HG02623 (cell line): Measurements from ENCODE around the gene NAALADL2.

Experiments
- ATAC-seq: cut with Tn5 transposase; IDR thresholded peaks from one replicate; pipeline ENCODE4 v1.9.1; 2021; ENCODE audit warnings: moderate library complexity; ENCODE audit not compliant: unreplicated experiment

The NAALADL2 gene

GRCh38 chr3:175619369-175619768, 760.2 kb downstream of the NAALADL2 start:
- no peak for ATAC-seq

GRCh38 chr3:175620093-175620492, 761.0 kb downstream of the NAALADL2 start:
- no peak for ATAC-seq

GRCh38 chr3:175620532-175620931, 761.4 kb downstream of the NAALADL2 start:
- ATAC-seq, result no peak

- ATAC-seq, result no peak
These were observed 781.8 kb downstream of the NAALADL2 start for GRCh38 chr3:175640958-175641357.

- ATAC-seq, result no peak
These were observed 787.7 kb downstream of the NAALADL2 start for GRCh38 chr3:175646865-175647264.

DNA sequence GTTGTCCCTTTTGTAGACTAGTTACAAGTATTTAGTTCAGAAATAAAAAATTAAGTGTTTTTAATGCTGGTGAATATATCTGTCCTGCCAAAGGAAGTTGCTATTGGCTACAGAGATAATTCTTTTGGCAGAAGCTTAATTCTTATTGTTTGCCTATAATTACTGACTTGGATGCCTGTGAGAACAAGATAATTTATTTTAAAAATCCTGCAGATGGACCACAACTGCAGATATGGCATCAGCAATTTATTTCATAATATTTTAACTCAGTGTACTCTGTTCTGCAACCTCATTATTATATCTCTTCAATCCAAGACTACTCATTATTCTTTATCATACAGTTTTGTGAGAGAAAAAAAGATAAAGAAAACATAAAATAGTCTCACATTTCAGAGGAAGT, 789.8 kb downstream of the NAALADL2 start:
- ATAC-seq, result no peak

GRCh38 chr3:175651716-175652115, 792.6 kb downstream of the NAALADL2 start:
- ATAC-seq, result no peak

DNA sequence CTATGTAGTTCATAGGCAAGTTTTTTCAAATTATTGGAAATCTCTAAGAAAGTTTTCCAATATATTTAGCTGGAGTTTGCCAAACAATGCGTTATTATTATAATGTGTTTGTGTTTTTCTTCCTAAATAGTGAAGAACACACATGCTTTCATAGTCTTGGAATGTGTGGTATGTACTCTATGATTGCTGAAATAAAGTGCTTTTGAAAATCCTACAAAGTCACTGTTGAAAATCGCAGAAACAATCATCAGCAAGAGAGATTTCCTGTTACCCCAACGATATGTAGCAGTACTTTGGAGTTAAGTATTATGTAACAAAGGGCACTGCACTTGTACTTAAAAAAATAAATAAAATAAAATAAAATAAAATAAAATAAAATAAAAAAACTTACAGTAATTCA, 796.2 kb downstream of the NAALADL2 start:
- no peak for ATAC-seq

- no peak for ATAC-seq
These were observed 797.3 kb downstream of the NAALADL2 start for GRCh38 chr3:175656461-175656860.

DNA sequence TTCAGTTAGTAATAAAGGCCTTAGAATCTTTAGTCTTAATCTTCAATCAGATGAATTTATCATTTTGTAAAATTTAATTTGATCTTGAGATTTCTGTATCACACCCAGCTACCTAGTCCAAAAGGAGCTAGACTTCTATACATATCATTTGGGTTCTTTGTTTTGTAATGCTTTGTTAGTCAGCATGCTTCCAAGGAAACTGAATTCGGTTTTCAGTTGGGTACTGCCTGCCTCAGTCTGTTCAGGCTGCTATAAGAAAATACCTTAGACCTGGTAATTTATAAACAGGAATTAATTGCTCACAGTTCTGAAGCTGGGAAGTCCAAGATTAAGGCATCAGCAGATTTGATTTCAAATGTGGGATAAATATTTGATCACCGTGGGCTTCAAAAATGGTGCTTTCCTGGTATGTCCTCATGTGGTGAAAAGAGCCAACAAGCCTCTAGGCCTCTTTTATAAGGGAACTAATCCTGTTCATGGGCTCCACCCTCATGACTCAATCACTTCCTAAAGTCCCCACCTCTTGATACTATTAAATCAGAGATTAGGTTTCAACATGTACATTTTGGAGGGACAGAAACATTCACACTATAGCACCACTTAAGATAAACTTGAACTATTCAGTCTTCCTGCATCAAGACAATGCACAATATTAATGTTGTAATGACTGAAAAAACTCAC, 800.7 kb downstream of the NAALADL2 start:
- ATAC-seq, result no peak

DNA sequence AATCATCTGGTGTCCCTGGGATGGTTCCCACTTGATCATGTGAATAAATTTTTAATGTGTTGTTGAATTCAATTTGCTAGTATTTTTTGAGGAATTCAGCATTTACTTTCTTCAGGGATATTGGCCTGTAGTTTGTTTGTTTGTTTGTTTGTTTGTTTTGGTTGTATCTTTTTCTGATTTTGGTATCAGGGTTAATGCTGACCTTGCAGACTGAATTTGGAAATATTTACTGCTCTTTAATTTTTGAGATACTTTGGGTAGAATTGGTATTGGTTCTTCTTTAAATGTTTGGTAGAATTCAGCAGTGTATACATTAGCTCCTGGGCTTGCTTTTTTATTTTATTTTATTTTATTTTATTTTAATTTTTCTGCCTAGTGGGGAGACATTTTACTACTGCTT, 803.7 kb downstream of the NAALADL2 start:
- ATAC-seq, result no peak

DNA sequence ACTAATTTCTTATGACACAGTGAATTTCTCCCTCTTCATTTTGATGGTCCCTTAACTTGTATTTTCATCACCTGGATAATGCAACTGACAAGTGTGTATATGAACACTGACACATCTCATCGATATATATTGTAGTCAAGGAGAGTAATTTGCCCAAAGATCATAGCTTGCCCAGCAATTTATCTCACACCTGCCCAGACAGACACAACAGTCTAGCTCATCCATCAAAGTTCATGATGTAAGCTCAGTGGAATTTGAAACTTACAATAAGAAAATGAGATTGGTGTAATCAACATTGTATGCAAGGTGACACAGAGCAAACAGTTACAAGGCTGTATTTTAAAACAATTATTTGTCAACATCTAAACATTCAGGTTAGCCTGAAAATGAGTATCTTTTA, 805.8 kb downstream of the NAALADL2 start:
- no peak for ATAC-seq

- ATAC-seq, result no peak
These were observed 809.2 kb downstream of the NAALADL2 start for GRCh38 chr3:175668300-175668699.

DNA sequence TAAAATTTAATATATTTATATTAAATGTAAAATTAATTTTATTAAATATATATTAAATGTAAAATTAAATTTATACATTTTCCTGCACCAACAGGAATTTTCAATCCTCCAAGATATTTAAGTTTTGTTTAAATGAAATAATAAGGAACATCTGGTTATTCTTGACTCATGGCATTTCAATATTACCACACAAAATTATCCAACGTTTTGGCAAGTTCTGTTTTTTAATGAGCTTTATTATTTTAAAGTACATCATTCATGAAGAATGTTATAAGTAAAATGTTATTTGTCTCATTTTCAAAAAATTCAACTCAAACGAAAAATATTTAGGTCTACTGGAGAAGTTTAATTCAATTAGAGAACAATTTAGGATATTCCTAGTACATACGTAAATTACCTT, 811.4 kb downstream of the NAALADL2 start:
- no peak for ATAC-seq

GRCh38 chr3:175672119-175672689, 813.1 kb downstream of the NAALADL2 start:
- ATAC-seq, result no peak

DNA sequence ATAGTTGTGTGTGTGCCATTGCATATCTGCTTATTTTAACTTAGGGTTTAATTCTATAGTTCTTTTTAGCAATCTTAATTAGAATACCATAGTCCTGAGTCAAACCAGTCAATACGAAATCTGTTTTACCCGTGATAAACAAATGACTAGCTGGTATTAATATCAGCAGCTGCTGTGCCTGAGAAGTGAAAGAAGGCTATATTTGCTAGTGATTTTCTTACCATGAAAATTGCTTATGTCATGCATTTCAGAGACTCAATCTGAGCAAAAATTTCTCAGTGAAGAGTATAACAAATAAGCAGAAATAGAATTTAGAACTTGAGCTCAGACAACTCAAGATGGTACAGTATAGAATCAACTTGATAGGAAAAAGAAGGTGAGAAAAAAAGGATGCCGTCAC, 820.4 kb downstream of the NAALADL2 start:
- ATAC-seq, result no peak

DNA sequence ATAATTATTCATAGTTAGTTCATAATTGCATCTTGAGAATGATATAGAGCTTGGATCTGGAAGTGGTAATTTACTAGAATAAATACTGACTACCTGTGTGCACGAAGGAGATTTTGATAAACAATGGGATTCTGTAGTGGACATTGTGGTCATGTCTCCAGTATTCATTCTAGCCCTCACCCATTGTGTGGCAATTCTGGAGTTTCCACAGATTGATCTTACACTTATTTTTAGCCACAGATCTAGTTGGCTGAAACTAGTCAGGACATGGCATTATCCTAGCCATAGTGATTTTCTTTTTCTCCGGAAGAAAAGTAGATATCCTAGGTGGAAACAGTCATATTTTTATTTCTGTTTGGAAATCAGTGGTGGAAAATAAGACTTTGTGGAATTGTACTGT, 833.1 kb downstream of the NAALADL2 start:
- no peak for ATAC-seq

DNA sequence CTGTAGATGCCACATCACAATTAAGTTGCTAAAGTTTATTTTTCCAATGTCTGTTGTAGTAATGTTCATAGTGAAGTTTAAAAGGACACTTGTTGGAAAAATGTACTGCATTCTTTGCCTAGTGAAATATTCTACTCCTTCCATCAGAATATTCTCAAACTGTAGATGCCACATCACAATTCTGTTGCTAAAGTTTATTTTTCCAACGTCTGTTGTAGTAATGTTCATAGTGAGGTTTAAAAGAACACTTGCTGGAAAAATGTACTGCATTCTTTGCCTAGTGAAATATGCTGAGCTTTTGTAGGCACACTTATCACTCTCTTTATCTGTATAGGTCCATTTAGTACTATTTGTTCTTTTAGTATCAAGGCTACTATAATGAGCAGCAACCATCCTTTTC, 836.1 kb downstream of the NAALADL2 start:
- no peak for ATAC-seq

DNA sequence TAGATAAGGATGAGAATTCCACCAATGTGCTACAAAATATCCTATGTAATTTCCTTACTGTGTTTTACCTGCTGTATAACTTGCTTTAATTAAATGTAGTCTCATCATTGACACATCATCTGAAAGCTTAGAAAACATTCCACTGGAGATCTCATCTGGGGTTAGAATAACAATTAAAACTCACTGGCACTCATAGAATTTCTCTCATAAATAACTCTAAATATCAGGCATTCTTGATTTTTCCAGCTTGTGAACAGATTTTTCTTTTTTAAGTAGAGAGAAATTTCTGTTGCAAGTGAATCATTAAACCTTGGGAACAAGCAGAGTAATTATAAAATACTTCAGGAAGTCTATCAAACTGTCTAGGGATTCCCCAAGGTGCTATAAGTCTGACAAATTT, 843.8 kb downstream of the NAALADL2 start:
- no peak for ATAC-seq

DNA sequence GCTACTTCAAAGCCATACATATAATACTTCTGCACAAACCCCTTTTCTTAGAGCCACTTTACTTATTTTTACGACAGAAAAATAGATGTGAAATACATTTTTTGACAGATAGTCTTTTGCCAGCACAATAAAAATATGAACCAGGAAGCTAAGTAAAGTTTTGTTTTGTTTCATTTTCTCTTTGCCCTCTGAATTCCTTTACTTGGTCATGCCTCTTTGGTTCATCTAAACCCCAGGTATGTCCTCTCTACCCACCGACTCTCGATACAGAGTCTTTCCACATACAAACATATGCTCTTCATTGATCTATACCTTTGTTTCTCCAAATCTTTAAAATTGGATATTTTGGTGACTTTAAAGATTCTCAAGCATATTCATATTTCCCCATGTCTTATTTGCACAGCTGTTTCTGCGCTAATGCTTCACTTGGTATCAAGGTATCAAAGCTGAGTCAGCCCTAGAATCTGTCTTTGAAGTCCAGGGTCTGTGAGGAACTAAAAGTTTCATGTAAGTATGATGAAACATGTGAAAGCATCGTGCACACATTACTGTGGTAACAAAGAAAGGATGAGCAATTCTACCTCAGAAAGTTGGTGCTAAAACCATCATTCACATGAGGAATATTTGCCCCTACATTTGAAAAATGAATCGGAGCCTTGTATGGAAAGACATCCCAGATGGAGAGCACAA, 845.4 kb downstream of the NAALADL2 start:
- ATAC-seq, result no peak

DNA sequence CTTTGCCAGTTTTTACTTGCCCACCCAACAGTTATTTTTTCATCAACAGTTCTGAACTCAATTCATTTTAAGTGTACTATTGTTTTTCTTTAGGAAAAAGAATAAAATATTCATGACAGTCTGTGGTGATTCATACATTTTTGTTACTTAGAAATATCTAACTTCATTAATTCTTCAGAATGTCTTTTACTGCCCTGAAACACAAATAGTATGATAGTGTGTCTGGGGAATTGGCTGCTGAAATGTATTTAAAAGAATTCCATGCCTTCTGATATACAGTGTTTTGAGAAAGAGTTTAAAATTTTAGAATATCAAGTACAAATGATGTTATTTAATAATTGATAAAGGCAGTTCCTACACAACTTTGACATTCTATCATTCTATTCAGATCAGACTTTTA, 854.1 kb downstream of the NAALADL2 start:
- ATAC-seq, result no peak

DNA sequence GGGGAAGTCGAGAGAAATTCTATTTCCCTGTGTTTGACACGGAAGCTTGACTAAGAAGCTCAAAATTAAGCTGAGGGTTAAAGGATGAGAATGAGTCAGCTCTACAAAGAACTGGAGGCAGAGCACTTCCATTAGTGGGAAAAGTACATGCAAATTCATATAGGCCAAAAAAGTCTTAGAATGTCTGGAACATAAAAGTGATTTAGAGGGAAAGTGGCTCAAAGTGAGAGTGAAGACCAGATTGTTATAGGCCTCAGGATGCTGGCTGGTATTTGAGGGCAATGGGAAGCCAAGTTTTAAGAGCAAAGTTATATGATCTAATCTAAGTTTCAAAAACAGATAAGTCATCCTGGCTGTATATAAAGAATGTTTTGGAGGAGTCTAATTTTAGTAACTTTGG, 857.3 kb downstream of the NAALADL2 start:
- ATAC-seq, result no peak
